C4-2B (cell line): ENCODE data around the gene CTNNA2.

Experiments
- ZFX ChIP-seq: fragments of 450-650 bp; IDR thresholded peaks from 2 replicates; pipeline ENCODE4 v1.6.1; 2017
- TF ChIP-seq, protein P1 (sequence below): fragments of 450-650 bp; conservative IDR thresholded peaks from 2 replicates; pipeline ENCODE4 v1.5.1; 2017; ENCODE audit warnings: mild to moderate bottlenecking

DNA sequence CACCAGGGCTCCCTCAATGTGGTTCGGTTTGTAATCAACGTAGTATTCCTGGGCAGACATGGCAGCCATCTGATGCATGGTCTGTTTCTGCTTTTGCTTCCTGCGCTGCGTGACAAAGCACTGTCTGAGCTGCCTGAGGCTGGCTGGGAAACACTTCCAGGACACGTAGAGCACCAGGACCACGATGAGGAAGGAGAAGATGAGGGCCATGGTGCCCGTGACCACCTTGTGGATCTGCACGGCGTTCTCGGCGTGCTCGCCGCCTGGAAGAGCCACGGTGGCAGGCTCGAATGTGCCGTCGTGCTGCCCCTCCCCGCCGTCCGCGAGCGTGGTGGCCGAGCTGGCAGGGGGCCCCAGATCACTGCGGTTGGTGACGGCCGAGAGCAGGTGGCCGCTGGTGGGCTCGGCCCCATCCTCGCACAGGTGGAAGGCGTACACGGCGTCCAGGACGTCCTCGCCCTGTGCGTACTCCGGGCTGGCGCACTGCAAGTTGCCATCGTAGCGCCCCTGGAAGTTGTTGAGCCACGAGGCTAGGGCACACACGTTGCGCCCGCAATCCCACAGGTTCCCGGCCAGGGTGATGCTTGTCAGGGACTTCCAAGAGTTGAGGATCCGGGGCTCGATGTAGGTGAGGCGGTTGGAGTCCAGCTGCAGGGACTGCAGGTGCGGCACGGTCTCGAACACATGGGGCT lies 789.6 kb downstream of the CTNNA2 start:
- TF ChIP-seq, protein P1, sequence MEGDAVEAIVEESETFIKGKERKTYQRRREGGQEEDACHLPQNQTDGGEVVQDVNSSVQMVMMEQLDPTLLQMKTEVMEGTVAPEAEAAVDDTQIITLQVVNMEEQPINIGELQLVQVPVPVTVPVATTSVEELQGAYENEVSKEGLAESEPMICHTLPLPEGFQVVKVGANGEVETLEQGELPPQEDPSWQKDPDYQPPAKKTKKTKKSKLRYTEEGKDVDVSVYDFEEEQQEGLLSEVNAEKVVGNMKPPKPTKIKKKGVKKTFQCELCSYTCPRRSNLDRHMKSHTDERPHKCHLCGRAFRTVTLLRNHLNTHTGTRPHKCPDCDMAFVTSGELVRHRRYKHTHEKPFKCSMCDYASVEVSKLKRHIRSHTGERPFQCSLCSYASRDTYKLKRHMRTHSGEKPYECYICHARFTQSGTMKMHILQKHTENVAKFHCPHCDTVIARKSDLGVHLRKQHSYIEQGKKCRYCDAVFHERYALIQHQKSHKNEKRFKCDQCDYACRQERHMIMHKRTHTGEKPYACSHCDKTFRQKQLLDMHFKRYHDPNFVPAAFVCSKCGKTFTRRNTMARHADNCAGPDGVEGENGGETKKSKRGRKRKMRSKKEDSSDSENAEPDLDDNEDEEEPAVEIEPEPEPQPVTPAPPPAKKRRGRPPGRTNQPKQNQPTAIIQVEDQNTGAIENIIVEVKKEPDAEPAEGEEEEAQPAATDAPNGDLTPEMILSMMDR = no peak
- no peak for TF ChIP-seq ZFX
